Ascending aorta (tissue), 2 donors: ENCODE data around the gene NREP. TPM values are rescaled to one million over a fixed set of nuclear protein-coding genes. Genes with fewer than 3 reads are reported as not detected.

ENCODE experiments used
- DNase-seq, 2 donors: peaks; one replicate each; pipeline ENCODE4 v3.0.0-alpha.2; 2019; ENCODE audit warnings: low spot score in 2 of 2
- H3K27ac ChIP-seq, 2 donors: fragments of 200-600 bp; sonication (generic); one replicate each; pipeline ENCODE4 v1.5.1; 2016 to 2017; ENCODE audit warnings: mild to moderate bottlenecking in 1 of 2
- H3K27me3 ChIP-seq: fragments of 200-600 bp; sonication (generic); one replicate; pipeline ENCODE4 v1.5.1; 2017
- H3K36me3 ChIP-seq, 2 donors: fragments of 200-600 bp; sonication (generic); one replicate each; pipeline ENCODE4 v1.5.1; 2016
- H3K4me1 ChIP-seq, 2 donors: fragments of 200-600 bp; sonication (generic); one replicate each; pipeline ENCODE4 v1.5.1; 2016 to 2017; ENCODE audit warnings: mild to moderate bottlenecking in 1 of 2
- H3K4me3 ChIP-seq, 2 donors: fragments of 200-600 bp; sonication (generic); one replicate each; pipeline ENCODE4 v1.5.1; 2016 to 2017; ENCODE audit warnings: mild to moderate bottlenecking in 1 of 2
- H3K9me3 ChIP-seq, 2 donors: fragments of 200-600 bp; sonication (generic); one replicate each; pipeline ENCODE4 v1.5.1; 2016
- CTCF ChIP-seq, 3 experiments: fragments of 200-600 bp in 2 of 3; fragments of 450-650 bp in 1 of 3; sonication (generic) in 2 of 3; IDR thresholded peaks; one replicate each; pipeline ENCODE4 v1.5.1; 2016 to 2019; ENCODE audit warnings: antibody characterized with exemption in 3 of 3, mild to moderate bottlenecking in 1 of 3, moderate library complexity in 1 of 3
- intact Hi-C: fragments of 100-400 bp; cut with DNase I; formaldehyde crosslinking; loops from one replicate; pipeline ENCODE4 v1.15.1; 2023
- total RNA-seq: library from RNA; depleted of rRNA; stranded (reverse); fragments of >200 nt; gene quantifications from one replicate; pipeline ENCODE4 v1.1.0, GENCODE V29; 2016

The NREP gene
- total RNA-seq, 1 donor from 2014 or later = 15.3 TPM

GRCh38 chr5:111749303-111750026 lies 7.5 kb downstream of the NREP start:
- no peaks in the 10 kb centered on the region for H3K27me3 ChIP-seq
- no peaks in the 10 kb centered on the region for H3K4me1 ChIP-seq
- H3K27ac ChIP-seq = no peak overlapping the region
- DNase-seq = no peak
- TF ChIP-seq CTCF (IDR thresholded peaks at IDR 0.05) = no peak
- no peak overlapping the region for H3K4me3 ChIP-seq
- H3K36me3 ChIP-seq = no peaks in the 10 kb centered on the region
- intact Hi-C loops = no loop called here
- no peaks in the 10 kb centered on the region for H3K9me3 ChIP-seq

DNA sequence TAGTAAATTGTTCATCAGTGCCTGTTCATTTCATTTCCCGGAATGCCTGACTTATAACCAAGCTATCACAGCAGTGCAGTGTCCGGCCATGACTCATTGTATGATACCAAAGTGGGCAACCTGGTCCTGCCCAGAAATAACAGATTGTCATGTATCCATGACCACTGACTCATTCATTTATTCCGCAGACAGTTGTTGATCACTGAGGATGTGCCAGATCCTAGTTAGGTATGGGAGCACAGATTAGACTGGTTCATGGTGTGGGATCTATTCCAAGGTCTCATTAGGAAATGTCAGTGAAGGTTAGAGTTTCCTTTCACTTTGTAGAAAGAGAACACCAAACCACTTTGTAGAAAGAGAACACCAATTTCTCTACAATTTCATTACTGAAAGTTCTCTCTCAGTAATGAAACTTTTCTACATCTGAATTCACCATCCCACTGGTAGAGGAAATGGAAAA lies 8.7 kb downstream of the NREP start:
- Histone ChIP-seq H3K4me1 (peaks cover 0 to 3% of the 10 kb centered on the region in 2 donors), H3K27me3 (no peaks in the 10 kb centered on the region), H3K36me3 (no peaks in the 10 kb centered on the region), H3K4me3 (no peak overlapping the region), H3K9me3 (no peaks in the 10 kb centered on the region), H3K27ac (no peak overlapping the region)
- intact Hi-C loops = no loop called here
- no peak for DNase-seq
- no peak for TF ChIP-seq CTCF (IDR thresholded peaks at IDR 0.05)

GRCh38 chr5:111747337-111747736 lies 9.7 kb downstream of the NREP start:
- Histone ChIP-seq H3K27me3 (no peaks in the 10 kb centered on the region), H3K36me3 (no peaks in the 10 kb centered on the region), H3K4me1 (peaks cover 7 to 13% of the 10 kb centered on the region in 2 donors), H3K27ac (no peak overlapping the region), H3K4me3 (no peak overlapping the region), H3K9me3 (no peaks in the 10 kb centered on the region)
- intact Hi-C loops = no loop called here
- TF ChIP-seq CTCF (IDR thresholded peaks at IDR 0.05) = no peak
- no peak for DNase-seq

- no peak for TF ChIP-seq CTCF (IDR thresholded peaks at IDR 0.05)
- H3K27ac ChIP-seq = no peak overlapping the region
- H3K4me1 ChIP-seq = peaks cover 7 to 15% of the 10 kb centered on the region in 2 donors
- H3K36me3 ChIP-seq = no peaks in the 10 kb centered on the region
- intact Hi-C loops = no loop called here
- no peaks in the 10 kb centered on the region for H3K9me3 ChIP-seq
- no peak for DNase-seq
- H3K4me3 ChIP-seq = no peak overlapping the region
- H3K27me3 ChIP-seq = no peaks in the 10 kb centered on the region
Measured at GRCh38 chr5:111746791-111747190, 10.2 kb downstream of the NREP start.

- H3K27me3 ChIP-seq = no peaks in the 10 kb centered on the region
- H3K4me1 ChIP-seq = peaks cover 7 to 15% of the 10 kb centered on the region in 2 donors
- intact Hi-C loops = no loop called here
- TF ChIP-seq CTCF (IDR thresholded peaks at IDR 0.05) = no peak
- H3K36me3 ChIP-seq = no peaks in the 10 kb centered on the region
- no peak for DNase-seq
- no peak overlapping the region for H3K27ac ChIP-seq
- H3K9me3 ChIP-seq = no peaks in the 10 kb centered on the region
- H3K4me3 ChIP-seq = no peak overlapping the region
Measured at GRCh38 chr5:111745075-111745739, 11.8 kb downstream of the NREP start.
